GM12874 (cell line): ENCODE measurements around the gene NDUFB10.

Experiments used
- TF ChIP-seq, protein P1 (sequence below): IDR thresholded peaks from 2 replicates; pipeline ENCODE4 v1.5.1; 2011; ENCODE audit warnings: low read depth, mild to moderate bottlenecking, control low read depth, low read length, moderate library complexity; ENCODE audit not compliant: insufficient read depth

The NDUFB10 gene

DNA sequence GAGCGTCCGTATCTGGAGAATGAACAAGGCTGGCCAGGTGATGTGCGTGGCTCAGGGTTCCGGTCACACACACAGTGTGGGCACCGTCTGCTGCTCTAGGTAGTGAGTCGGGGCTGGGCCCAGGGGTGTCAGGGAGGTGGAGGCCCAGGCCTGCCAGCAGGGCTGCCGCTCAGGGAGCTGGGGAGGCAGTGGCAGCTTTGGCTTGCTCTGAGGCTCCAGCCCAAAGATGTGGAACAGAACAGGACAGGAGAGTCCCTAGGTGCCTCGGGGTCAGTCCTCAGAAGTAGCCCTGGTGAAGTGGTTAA, 16.8 kb downstream of the NDUFB10 start:
- TF ChIP-seq, protein P1, sequence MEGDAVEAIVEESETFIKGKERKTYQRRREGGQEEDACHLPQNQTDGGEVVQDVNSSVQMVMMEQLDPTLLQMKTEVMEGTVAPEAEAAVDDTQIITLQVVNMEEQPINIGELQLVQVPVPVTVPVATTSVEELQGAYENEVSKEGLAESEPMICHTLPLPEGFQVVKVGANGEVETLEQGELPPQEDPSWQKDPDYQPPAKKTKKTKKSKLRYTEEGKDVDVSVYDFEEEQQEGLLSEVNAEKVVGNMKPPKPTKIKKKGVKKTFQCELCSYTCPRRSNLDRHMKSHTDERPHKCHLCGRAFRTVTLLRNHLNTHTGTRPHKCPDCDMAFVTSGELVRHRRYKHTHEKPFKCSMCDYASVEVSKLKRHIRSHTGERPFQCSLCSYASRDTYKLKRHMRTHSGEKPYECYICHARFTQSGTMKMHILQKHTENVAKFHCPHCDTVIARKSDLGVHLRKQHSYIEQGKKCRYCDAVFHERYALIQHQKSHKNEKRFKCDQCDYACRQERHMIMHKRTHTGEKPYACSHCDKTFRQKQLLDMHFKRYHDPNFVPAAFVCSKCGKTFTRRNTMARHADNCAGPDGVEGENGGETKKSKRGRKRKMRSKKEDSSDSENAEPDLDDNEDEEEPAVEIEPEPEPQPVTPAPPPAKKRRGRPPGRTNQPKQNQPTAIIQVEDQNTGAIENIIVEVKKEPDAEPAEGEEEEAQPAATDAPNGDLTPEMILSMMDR: no peak

DNA sequence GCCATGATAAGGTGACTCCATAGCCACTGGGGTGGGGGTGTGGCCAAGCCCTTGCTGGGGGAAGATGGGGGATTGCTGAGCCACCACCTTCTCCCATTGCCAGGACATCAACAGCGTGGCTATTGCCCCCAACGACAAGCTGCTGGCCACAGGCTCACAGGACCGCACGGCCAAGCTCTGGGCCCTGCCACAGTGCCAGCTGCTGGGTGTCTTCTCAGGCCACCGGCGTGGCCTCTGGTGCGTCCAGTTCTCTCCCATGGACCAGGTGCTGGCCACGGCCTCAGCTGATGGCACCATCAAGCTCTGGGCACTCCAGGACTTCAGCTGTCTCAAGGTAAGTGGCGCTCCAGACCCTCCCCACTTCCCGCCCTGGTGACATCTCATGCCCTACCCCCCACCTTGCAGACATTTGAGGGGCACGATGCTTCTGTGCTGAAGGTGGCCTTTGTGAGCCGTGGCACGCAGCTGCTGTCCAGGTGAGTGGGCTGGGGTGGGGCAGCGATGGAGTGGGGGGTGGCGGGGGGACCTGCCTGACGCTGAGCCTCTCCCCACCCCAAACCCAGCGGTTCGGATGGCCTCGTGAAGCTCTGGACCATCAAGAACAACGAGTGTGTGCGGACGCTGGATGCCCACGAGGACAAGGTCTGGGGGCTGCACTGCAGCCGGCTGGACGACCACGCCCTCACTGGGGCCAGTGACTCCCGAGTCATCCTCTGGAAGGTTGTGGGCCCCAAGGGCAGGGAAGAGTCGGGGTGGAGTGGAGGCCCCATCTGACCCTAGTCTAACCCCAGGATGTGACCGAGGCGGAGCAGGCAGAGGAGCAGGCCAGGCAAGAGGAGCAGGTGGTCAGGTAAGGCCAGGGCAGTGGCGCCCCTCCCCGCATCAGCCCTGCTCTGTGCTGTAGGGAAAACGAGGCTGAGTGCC, 17.9 kb downstream of the NDUFB10 start:
- TF ChIP-seq, protein P1: no peak

DNA sequence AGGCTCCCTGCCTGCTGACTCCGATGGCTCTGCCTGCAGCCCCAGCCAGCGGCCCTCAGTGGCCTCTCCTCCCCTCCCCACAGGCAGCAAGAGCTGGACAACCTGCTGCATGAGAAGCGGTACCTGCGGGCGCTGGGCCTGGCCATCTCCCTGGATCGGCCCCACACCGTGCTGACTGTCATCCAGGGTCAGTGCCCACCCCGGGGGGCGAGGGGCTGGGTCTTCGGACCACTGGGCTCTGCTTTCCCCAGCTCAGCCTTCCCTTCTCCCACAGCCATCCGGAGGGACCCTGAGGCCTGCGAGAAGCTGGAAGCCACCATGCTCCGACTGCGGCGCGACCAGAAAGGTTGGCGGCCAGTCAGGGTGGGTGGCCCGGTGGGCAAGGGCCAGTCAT, 18.5 kb downstream of the NDUFB10 start:
- TF ChIP-seq, protein P1: no peak

DNA sequence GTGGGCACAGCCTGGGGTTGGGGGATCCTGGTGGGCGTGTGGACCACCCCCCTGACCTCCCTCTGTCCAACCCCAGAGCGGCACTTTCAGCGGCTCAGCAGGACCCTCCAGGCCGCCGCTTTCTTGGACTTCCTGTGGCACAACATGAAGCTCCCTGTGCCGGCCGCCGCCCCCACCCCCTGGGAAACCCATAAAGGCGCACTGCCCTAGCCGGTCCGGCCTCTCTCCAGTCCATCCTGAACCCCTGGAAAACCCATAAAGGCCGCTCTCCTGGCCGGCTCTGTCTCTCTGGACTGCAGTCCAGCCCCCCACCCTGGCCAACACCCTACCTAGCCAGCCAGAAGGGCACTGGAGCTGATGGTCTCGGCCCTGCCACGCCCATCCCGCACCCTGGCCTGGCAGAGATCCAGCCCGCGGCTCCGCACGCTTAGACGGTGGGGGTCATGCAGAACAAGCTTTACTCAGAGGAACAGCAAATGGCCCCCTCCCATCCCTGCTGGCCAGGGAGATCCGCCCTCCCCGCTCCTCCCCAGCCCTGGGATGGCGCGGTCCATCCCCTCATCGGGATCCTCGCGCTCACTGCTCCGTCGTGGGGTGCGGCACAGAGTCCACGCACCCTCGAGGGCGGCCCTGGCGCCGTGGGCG, 19.3 kb downstream of the NDUFB10 start:
- TF ChIP-seq, protein P1: no peak

DNA sequence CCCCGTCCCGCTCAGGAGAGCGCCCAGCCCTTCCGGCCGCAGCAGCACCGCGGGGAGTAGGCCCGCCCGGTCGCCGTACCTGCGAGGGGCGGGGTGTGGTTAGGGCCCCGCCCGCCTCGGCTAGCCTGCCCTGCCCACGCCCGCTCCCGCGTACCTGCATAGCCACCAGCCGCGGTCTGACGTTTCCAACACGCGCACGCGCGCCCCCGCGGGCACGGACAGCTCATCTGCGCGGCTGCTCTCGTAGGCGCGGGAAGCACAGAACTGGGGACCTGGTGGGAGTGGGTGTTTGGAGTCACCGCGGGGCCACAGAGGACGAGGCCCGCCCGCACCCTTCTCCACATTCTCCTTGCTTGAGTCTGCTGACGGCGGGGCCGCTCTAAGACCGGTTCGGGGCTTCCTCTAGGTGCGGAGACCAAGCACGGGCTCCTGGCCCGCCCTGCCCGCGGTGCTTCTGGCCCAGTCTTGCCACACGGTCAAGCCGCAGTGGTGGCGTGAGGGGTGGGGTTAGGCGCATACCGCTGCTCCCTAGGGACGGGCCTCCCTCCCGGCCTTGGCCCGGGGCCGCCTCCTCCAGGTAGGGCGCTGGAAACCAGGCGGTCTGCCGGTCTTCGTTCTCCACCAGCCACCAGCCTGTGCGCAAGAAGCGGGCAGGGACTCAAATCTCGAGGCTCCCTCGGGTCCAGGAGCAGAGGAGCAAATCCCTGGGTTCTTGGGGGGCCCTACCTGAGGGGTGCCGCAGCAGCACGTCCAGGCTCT, 20.1 kb downstream of the NDUFB10 start:
- TF ChIP-seq, protein P1: no peak

DNA sequence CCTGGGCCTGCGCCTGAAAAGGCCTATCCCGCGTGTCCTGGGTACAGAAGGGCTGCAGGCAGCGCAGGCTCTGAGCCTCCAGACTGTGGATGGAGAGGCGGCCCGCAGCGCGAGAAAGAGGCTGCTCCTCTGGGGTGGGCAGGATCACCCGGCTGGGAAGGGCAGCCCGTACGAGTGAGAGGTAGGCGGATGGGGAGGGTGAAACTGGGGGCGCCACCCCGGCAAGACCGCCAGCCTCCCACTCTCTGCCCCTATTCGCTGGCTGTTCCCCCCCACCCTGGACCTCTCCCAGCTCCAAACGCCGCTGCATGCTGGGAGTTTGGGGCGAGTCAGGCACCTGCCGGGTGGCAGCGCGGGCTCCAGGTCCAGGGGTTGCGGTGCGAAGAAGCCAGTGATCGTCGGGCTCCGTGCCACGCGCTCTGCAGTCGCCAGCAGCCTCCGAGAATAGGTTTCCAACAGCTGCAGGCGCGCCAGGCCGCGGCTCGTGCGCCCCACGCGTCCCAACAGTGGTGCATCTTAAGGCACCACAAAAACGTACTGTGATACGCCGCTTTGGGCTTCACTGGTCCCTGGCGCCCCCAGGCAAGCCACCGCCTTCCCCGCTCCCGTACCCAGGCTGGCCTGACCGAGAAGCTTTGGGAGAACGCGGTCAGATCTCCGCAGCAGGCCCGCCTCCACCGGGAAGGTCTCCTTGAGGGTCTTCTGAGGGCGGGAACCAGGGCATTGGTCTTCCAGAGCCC, 20.9 kb downstream of the NDUFB10 start:
- TF ChIP-seq, protein P1: no peak

DNA sequence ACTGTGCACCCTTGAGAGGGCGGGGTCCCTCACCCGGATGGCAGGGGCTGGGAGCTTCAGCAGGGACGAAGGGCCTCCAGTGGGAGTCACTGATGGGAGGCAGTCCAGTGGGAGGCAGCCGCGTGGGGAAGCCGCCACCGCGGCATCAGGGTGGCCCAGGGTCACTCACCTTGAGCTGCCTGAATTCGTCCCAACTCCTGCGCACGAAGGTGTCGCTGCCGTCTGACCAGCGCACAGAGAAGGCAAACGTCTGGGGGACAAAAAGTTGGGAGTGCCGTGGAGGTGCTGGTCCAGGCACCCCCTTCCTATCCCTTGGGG, 21.4 kb downstream of the NDUFB10 start:
- TF ChIP-seq, protein P1: no peak
